DMS 273 (cell line): ENCODE data around the gene BNIP1.

Experiments used
- DNase-seq: peaks from one replicate; lab custom pipeline; 2025; ENCODE audit not compliant: unreplicated experiment; lab: John Stamatoyannopoulos, UW

Gene BNIP1

DNA sequence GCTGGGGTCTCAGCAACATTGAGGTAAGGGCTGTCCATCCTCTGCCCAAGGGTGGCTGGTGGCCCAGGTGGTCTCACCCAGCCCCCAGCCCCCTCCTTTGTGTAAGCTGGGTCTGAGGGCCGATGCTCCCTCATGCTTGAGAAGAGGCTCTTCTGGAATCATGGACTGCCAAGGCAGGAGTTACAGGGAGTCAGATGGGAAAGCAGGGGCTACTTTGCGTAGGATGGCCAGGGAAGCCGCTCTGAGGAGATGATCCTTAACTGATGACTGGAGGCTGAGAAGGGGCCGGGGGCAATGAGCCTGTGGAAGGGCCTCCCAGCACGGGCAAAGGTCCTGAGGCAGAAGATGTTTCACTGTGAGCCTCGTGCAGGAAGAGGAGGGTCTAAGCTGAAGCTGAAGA, 67.0 kb downstream of the BNIP1 start:
- no peak for DNase-seq

DNA sequence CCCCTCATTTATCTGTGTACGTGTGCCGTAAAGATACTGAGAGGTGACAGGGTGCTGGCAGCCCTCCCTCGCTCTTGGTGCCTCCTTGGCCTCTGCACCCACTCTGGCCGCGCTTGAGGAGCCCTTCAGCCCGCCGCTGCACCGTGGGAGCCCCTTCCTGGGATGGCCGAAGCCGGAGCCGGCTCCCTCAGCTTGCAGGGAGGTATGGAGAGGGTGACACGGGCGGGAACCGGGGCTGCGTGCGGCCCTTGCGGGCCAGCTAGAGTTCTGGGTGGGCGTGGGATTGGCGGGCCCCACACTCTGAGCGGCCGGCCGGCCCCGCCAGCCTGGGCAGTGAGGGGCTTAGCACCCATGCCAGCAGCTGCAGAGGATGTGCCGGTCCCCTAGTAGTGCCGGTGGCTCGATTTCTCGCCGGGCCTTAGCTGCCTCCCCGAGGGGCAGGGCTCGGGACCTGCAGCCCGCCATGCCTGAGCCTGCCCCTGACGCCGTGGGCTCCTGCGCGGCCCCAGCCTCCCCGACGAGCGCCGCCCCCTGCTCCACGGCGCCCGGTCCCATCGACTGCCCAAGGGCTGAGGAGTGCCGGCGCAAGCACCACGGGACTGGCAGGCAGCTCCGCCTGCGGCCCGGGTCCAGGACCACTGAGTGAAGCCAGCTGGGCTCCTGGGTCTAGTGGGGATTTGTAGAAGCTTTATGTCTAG, 69.1 kb downstream of the BNIP1 start:
- DNase-seq, result no peak
